IMR-90 (cell line): ENCODE results near the gene TEDDM1. TPM values are rescaled to one million over a fixed set of nuclear protein-coding genes. Genes with fewer than 3 reads are reported as not detected.

Experiments used
- ATAC-seq: fragments of 200-7000 bp; cut with Tn5 transposase; 2 replicates; pipeline ENCODE4 v1.9.1; 2020; ENCODE audit warnings: low read depth, mild to moderate bottlenecking, moderate library complexity
- BruUV-seq: library from RNA; stranded (reverse); fragments of 400-500 nt; replicated peaks from 2 replicates; lab custom pipeline; 2021; lab: Mats Ljungman, UMichigan
- CTCF ChIA-PET: fragments of 300-600 bp; formaldehyde crosslinking; extraction: SDS; loops from one replicate; lab custom pipeline; 2021; ENCODE audit warnings: antibody characterized with exemption; lab: Yijun Ruan, JAX
- POLR2A ChIA-PET: fragments of 300-600 bp; sonication (Branson Sonifier 250); formaldehyde crosslinking; loops from one replicate; lab custom pipeline; 2022; ENCODE audit warnings: antibody characterized with exemption; ENCODE audit not compliant: unreplicated experiment; lab: Charles Lee
- DNase-seq: peaks from one replicate; pipeline ENCODE4 v3.0.0; 2013
- H2AFZ ChIP-seq: replicated peaks from 2 replicates; pipeline ENCODE3; 2013; ENCODE audit warnings: low read length, mild to moderate bottlenecking; ENCODE audit not compliant: poor library complexity
- H2AK5ac ChIP-seq: 2 replicates; pipeline ENCODE4 v1.6.1; 2013; ENCODE audit warnings: low read depth, low read length, inconsistent platforms
- H2AK9ac ChIP-seq: replicated peaks from 2 replicates; pipeline ENCODE3; 2013; ENCODE audit warnings: mild to moderate bottlenecking, low read depth, low read length, moderate library complexity; ENCODE audit not compliant: poor library complexity
- H2BK120ac ChIP-seq: 2 replicates; pipeline ENCODE4 v1.6.1; 2013; ENCODE audit warnings: low read depth, low read length, inconsistent platforms
- H2BK15ac ChIP-seq: 3 replicates; pipeline ENCODE4 v1.6.1; 2013; ENCODE audit warnings: low read depth, low read length, inconsistent platforms
- H2BK20ac ChIP-seq: 2 replicates; pipeline ENCODE4 v1.6.1; 2013; ENCODE audit warnings: low read depth, mild to moderate bottlenecking, inconsistent platforms, low read length, moderate library complexity
- H2BK5ac ChIP-seq: 2 replicates; pipeline ENCODE4 v1.6.1; 2013; ENCODE audit warnings: mild to moderate bottlenecking, low read depth, low read length, inconsistent platforms; ENCODE audit not compliant: poor library complexity, severe bottlenecking
- H3K14ac ChIP-seq: replicated peaks from 2 replicates; pipeline ENCODE4 v1.6.1; 2013; ENCODE audit warnings: low read depth, low read length, inconsistent platforms
- H3K18ac ChIP-seq: 2 replicates; pipeline ENCODE4 v1.6.1; 2013; ENCODE audit warnings: low read depth, low read length, control low read depth
- H3K23ac ChIP-seq: 2 replicates; pipeline ENCODE4 v1.6.1; 2013; ENCODE audit warnings: low read depth, low read length, inconsistent platforms
- H3K27ac ChIP-seq: 2 replicates; pipeline ENCODE4 v1.5.1; 2013; ENCODE audit warnings: mild to moderate bottlenecking, control low read depth, low read length; ENCODE audit not compliant: insufficient read depth
- H3K27me3 ChIP-seq: 2 replicates; pipeline ENCODE4 v1.6.1; 2013; ENCODE audit warnings: low read length; ENCODE audit not compliant: control insufficient read depth, insufficient read depth
- H3K36me3 ChIP-seq: 2 replicates; pipeline ENCODE4 v1.6.1; 2013; ENCODE audit warnings: low read length, mixed read lengths; ENCODE audit not compliant: control insufficient read depth, insufficient read depth
- H3K4ac ChIP-seq: 2 replicates; pipeline ENCODE4 v1.6.1; 2013; ENCODE audit warnings: low read depth, low read length, inconsistent platforms
- H3K4me1 ChIP-seq: 2 replicates; pipeline ENCODE4 v1.6.1; 2013; ENCODE audit warnings: low read length, mixed read lengths; ENCODE audit not compliant: control insufficient read depth, insufficient read depth
- H3K4me2 ChIP-seq: 2 replicates; pipeline ENCODE4 v1.6.1; 2013; ENCODE audit warnings: low read depth, mild to moderate bottlenecking, control low read depth, low read length, moderate library complexity
- H3K4me3 ChIP-seq: 2 replicates; pipeline ENCODE4 v1.5.1; 2013; ENCODE audit warnings: low read depth, mild to moderate bottlenecking, control low read depth, low read length, moderate library complexity; ENCODE audit not compliant: insufficient read depth
- H3K56ac ChIP-seq: 2 replicates; pipeline ENCODE4 v1.6.1; 2013; ENCODE audit warnings: low read length, inconsistent platforms; ENCODE audit not compliant: insufficient read depth; ENCODE audit errors: extremely low read depth
- H3K79me1 ChIP-seq, 2 experiments: 2 replicates each; pipeline ENCODE4 v1.6.1; 2013; ENCODE audit warnings: low read length in 2 of 2, inconsistent platforms in 1 of 2, low read depth in 1 of 2
- H3K9ac ChIP-seq: 2 replicates; pipeline ENCODE4 v1.6.1; 2013; ENCODE audit warnings: low read depth, low read length, control low read depth
- H3K9me1 ChIP-seq: 2 replicates; pipeline ENCODE4 v1.6.1; 2013; ENCODE audit warnings: low read length, inconsistent platforms; ENCODE audit not compliant: insufficient read depth
- H3K9me3 ChIP-seq: 2 replicates; pipeline ENCODE4 v1.6.1; 2013; ENCODE audit warnings: low read length; ENCODE audit not compliant: control insufficient read depth, insufficient read depth
- H4K20me1 ChIP-seq: 2 replicates; pipeline ENCODE4 v1.6.1; 2013; ENCODE audit warnings: low read length, inconsistent platforms; ENCODE audit not compliant: insufficient read depth
- H4K5ac ChIP-seq: 2 replicates; pipeline ENCODE4 v1.6.1; 2013; ENCODE audit warnings: mild to moderate bottlenecking, low read depth, low read length, control low read depth
- H4K8ac ChIP-seq, 2 experiments: 2 replicates each; pipeline ENCODE4 v1.6.1; 2013; ENCODE audit warnings: low read depth in 2 of 2, low read length in 2 of 2, control low read depth in 1 of 2, inconsistent platforms in 1 of 2
- H4K91ac ChIP-seq: 2 replicates; pipeline ENCODE4 v1.6.1; 2013; ENCODE audit warnings: low read depth, low read length, inconsistent platforms; ENCODE audit not compliant: insufficient read depth
- BHLHE40 ChIP-seq: fragments of 150-350 bp; IDR thresholded peaks from 2 replicates; pipeline ENCODE4 v1.6.1; 2016; ENCODE audit warnings: mild to moderate bottlenecking, low read depth, low read length
- CEBPB ChIP-seq: IDR thresholded peaks from 2 replicates; pipeline ENCODE4 v1.6.1; 2012; ENCODE audit warnings: low read depth, low read length, improper control_type of control experiment
- FOS ChIP-seq: fragments of 150-350 bp; IDR thresholded peaks from 2 replicates; pipeline ENCODE4 v1.6.1; 2016; ENCODE audit warnings: low read depth, low read length
- MAZ ChIP-seq: IDR thresholded peaks from 2 replicates; pipeline ENCODE4 v1.6.1; 2012; ENCODE audit warnings: low read depth, mild to moderate bottlenecking, low read length, improper control_type of control experiment, moderate library complexity, borderline replicate concordance
- NFE2L2 ChIP-seq: fragments of 150-350 bp; IDR thresholded peaks from 2 replicates; pipeline ENCODE4 v1.6.1; 2016; ENCODE audit warnings: low read depth, mild to moderate bottlenecking, low read length
- POLR2A ChIP-seq: IDR thresholded peaks from 2 replicates; pipeline ENCODE4 v1.6.1; 2012; ENCODE audit warnings: mild to moderate bottlenecking, low read depth, low read length
- RFX5 ChIP-seq: IDR thresholded peaks from 2 replicates; pipeline ENCODE4 v1.8.0; 2012; ENCODE audit warnings: low read depth, mild to moderate bottlenecking, low read length, moderate library complexity
- WGBS, 2 experiments: methylation state at CpG; one replicate each; pipeline versions ENCODE4 v1.1.5 to v1.1.7; 2013; ENCODE audit warnings: missing lambda C conversion rate in 2 of 2; ENCODE audit not compliant: insufficient read length in 1 of 2; ENCODE audit errors: extremely low coverage in 2 of 2; 5-methylcytosine and 5-hydroxymethylcytosine counted together
- dilution Hi-C: fragments of 300-500 bp; cut with HindIII; formaldehyde crosslinking; loops from one replicate; pipeline ENCODE4 v1.14.3; 2018; ENCODE audit warnings: low sequenced_read_pairs; ENCODE audit not compliant: unreplicated experiment
- in situ Hi-C: fragments of 300-500 bp; cut with MboI; formaldehyde crosslinking; loops from 3 replicates; pipeline ENCODE4 v1.14.3; 2019; ENCODE audit warnings: low sequenced_read_pairs, inconsistent platforms, mixed read lengths
- intact Hi-C: fragments of 100-400 bp; cut with micrococcal nuclease; formaldehyde crosslinking; loops from 2 replicates; pipeline ENCODE4 v1.10.0; 2022
- polyA plus RNA-seq, 3 experiments: library from polyadenylated mRNA; depleted of rRNA; stranded (reverse); fragments of >200 nt; gene quantifications; 2 replicates each; pipeline ENCODE4 v1.2.3, GENCODE V29; 2012; ENCODE audit warnings: low replicate concordance in 1 of 3
- total RNA-seq: library from RNA; depleted of rRNA; stranded (reverse); fragments of >200 nt; gene quantifications from 2 replicates; pipeline ENCODE4 v1.2.3, GENCODE V29; 2012
- TF ChIP-seq, protein P1 (sequence below): conservative IDR thresholded peaks from 2 replicates; pipeline ENCODE4 v1.5.1; 2012; ENCODE audit warnings: mild to moderate bottlenecking, low read depth, low read length, improper control_type of control experiment
- TF ChIP-seq, protein P2 (sequence below): fragments of 150-350 bp; IDR thresholded peaks from 2 replicates; pipeline ENCODE4 v1.6.1; 2016; ENCODE audit warnings: low read depth, mild to moderate bottlenecking, low read length, moderate library complexity, borderline replicate concordance
- TF ChIP-seq, protein P3 (sequence below): fragments of 150-350 bp; IDR thresholded peaks from 2 replicates; pipeline ENCODE4 v1.6.1; 2017; ENCODE audit warnings: mild to moderate bottlenecking, antibody characterized with exemption, low read length, low read depth

TEDDM1 gene
- total and polyA plus RNA-seq, 2 of the 4 experiments (the other 2 are of a cell fraction): not detected

DNA sequence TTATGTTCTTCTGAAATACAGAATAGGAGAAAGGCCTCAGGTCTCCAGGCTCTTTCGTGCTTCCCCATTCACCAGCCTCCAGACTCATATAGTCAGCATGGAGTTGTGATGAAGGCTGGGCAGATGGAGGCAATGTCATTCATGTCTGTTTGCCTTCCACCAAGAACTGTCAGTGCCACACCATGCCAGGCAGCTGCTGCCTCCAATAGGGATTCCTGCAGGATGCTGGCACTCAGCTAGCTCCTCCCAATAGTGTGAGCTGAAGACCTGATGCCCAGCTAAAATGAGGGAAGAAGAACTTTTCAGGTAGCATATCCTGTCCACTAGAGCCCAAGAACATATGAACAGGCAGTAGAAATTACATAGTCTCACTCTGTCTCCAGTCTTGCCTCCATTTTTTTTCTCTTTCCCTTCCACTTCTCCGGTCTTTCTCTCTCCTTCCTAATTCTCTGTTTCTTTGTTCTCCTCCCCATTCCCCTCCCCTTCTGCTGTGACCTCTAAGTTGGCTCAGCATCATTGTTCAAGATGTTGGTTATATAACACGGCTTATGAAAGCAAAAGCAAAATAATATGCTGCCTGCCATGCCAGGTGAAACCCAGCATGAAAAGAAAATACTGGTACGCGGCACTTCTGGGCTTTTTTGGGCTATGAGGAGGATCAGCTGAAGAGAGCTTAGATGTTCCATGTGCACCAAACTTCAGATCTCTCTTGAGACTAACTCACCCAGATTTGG is 26.2 kb downstream of the TEDDM1 start:
- H3K56ac ChIP-seq: no peak overlapping the region
- in situ Hi-C loops: no loop called here
- H3K27ac ChIP-seq: no peak overlapping the region
- H3K79me1 ChIP-seq: no peaks in the 10 kb centered on the region
- H4K5ac ChIP-seq: no peak overlapping the region
- H2AK5ac ChIP-seq: no peak overlapping the region
- H3K36me3 ChIP-seq: no peaks in the 10 kb centered on the region
- dilution Hi-C loops: no loop called here
- H3K14ac ChIP-seq: no peak overlapping the region
- POLR2A ChIA-PET: no interaction called here
- no peak overlapping the region for H2BK15ac ChIP-seq
- H3K4me3 ChIP-seq: no peak overlapping the region
- no peak overlapping the region for H3K9ac ChIP-seq
- BruUV-seq: no TSS peak
- TF ChIP-seq NFE2L2 (no peak), FOS (no peak), RFX5 (no peak), POLR2A (no peak), MAZ (no peak), CEBPB (no peak), BHLHE40 (no peak)
- TF ChIP-seq, protein P1, sequence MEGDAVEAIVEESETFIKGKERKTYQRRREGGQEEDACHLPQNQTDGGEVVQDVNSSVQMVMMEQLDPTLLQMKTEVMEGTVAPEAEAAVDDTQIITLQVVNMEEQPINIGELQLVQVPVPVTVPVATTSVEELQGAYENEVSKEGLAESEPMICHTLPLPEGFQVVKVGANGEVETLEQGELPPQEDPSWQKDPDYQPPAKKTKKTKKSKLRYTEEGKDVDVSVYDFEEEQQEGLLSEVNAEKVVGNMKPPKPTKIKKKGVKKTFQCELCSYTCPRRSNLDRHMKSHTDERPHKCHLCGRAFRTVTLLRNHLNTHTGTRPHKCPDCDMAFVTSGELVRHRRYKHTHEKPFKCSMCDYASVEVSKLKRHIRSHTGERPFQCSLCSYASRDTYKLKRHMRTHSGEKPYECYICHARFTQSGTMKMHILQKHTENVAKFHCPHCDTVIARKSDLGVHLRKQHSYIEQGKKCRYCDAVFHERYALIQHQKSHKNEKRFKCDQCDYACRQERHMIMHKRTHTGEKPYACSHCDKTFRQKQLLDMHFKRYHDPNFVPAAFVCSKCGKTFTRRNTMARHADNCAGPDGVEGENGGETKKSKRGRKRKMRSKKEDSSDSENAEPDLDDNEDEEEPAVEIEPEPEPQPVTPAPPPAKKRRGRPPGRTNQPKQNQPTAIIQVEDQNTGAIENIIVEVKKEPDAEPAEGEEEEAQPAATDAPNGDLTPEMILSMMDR: no peak
- TF ChIP-seq, protein P2, sequence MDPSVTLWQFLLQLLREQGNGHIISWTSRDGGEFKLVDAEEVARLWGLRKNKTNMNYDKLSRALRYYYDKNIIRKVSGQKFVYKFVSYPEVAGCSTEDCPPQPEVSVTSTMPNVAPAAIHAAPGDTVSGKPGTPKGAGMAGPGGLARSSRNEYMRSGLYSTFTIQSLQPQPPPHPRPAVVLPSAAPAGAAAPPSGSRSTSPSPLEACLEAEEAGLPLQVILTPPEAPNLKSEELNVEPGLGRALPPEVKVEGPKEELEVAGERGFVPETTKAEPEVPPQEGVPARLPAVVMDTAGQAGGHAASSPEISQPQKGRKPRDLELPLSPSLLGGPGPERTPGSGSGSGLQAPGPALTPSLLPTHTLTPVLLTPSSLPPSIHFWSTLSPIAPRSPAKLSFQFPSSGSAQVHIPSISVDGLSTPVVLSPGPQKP: no peak
- TF ChIP-seq, protein P3, sequence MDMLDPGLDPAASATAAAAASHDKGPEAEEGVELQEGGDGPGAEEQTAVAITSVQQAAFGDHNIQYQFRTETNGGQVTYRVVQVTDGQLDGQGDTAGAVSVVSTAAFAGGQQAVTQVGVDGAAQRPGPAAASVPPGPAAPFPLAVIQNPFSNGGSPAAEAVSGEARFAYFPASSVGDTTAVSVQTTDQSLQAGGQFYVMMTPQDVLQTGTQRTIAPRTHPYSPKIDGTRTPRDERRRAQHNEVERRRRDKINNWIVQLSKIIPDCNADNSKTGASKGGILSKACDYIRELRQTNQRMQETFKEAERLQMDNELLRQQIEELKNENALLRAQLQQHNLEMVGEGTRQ: no peak
- H4K8ac ChIP-seq: no peak overlapping the region
- ATAC-seq: no peak
- H3K4me2 ChIP-seq: no peak overlapping the region
- H3K4ac ChIP-seq: no peak overlapping the region
- no peak overlapping the region for H2AK9ac ChIP-seq
- no peaks in the 10 kb centered on the region for H4K20me1 ChIP-seq
- H3K4me1 ChIP-seq: no peaks in the 10 kb centered on the region
- WGBS, 2 experiments: no CpG with 5 or more reads among the region's 5 CpGs
- H3K9me3 ChIP-seq: no peaks in the 10 kb centered on the region
- H2AFZ ChIP-seq: no peak overlapping the region
- no peak overlapping the region for H3K18ac ChIP-seq
- no peak overlapping the region for H2BK20ac ChIP-seq
- no peak overlapping the region for H2BK120ac ChIP-seq
- no peak overlapping the region for H3K23ac ChIP-seq
- H4K91ac ChIP-seq: no peak overlapping the region
- no peaks in the 10 kb centered on the region for H3K9me1 ChIP-seq
- CTCF ChIA-PET: no interaction called here
- intact Hi-C loops: no loop called here
- DNase-seq: no peak
- no peak overlapping the region for H2BK5ac ChIP-seq
- peaks cover 2% of the 10 kb centered on the region for H3K27me3 ChIP-seq
